ENCODE data around the gene LRMDA. TPM values are rescaled to one million over a fixed set of nuclear protein-coding genes. Genes with fewer than 3 reads are reported as not detected.

LRMDA gene
- total RNA-seq, 2 donors from 2014 or later: 12.2 to 25.4 TPM

GRCh38 chr10:75880031-75880775 is 448.8 kb downstream of the LRMDA start:
- 67 to 88% methylated on average over 4 of the region's 4 CpGs for WGBS, 2 donors
- H3K27ac ChIP-seq: no peak overlapping the region
- no peak for ATAC-seq

GRCh38 chr10:75883081-75884072 is 452.0 kb downstream of the LRMDA start:
- ATAC-seq: peak; percentile 35
- intact Hi-C loops (cut with DNase I): no loop called here

More at GRCh38 chr10:75880031-75880775, 448.8 kb downstream of the LRMDA start:
- no peak overlapping the region for H3K4me3 ChIP-seq
- H3K9me3 ChIP-seq: no peaks in the 10 kb centered on the region
- no peaks in the 10 kb centered on the region for H3K27me3 ChIP-seq
- no peak for DNase-seq
- TF ChIP-seq CTCF (IDR thresholded peaks at IDR 0.05): no peak
- no peak for TF ChIP-seq POLR2A (IDR thresholded peaks at IDR 0.05)
- peaks cover 9% of the 10 kb centered on the region for H3K4me1 ChIP-seq
- H3K36me3 ChIP-seq (replicated peaks in 1 of 2; ENCODE audit: insufficient read depth in 1 of 2, low read depth in 2 of 2): no peaks in the 10 kb centered on the region
- intact Hi-C loops (cut with DNase I): no loop called here

GRCh38 chr10:75884808-75885207 is 453.4 kb downstream of the LRMDA start:
- H3K27me3 ChIP-seq: no peaks in the 10 kb centered on the region
- intact Hi-C loops (cut with DNase I): no loop called here
- H3K27ac ChIP-seq: no peak overlapping the region
- ATAC-seq: no peak
- no peak overlapping the region for H3K4me3 ChIP-seq
- H3K4me1 ChIP-seq: peaks cover 9% of the 10 kb centered on the region
- no peaks in the 10 kb centered on the region for H3K36me3 ChIP-seq (replicated peaks in 1 of 2; ENCODE audit: insufficient read depth in 1 of 2, low read depth in 2 of 2)
- no peak for DNase-seq
- no peak for TF ChIP-seq POLR2A (IDR thresholded peaks at IDR 0.05)
- no peak for TF ChIP-seq CTCF (IDR thresholded peaks at IDR 0.05)
- no peaks in the 10 kb centered on the region for H3K9me3 ChIP-seq
- WGBS, 2 donors: 89 to 93% methylated on average over 5 of the region's 5 CpGs

More at GRCh38 chr10:75883081-75884072, 452.0 kb downstream of the LRMDA start:
- Histone ChIP-seq H3K27me3 (no peaks in the 10 kb centered on the region), H3K9me3 (no peaks in the 10 kb centered on the region), H3K27ac (no peak overlapping the region), H3K4me1 (peaks cover 9% of the 10 kb centered on the region), H3K36me3 (replicated peaks in 1 of 2; ENCODE audit: insufficient read depth in 1 of 2, low read depth in 2 of 2) (no peaks in the 10 kb centered on the region), H3K4me3 (no peak overlapping the region)
- peak; percentile 15 to 51 (median 40) for DNase-seq
- WGBS, 2 donors: 65 to 69% methylated on average over 9 of the region's 9 CpGs
- TF ChIP-seq POLR2A (IDR thresholded peaks at IDR 0.05) (no peak), CTCF (IDR thresholded peaks at IDR 0.05) (no peak)

GRCh38 chr10:75887369-75887768 is 455.9 kb downstream of the LRMDA start:
- no peak overlapping the region for H3K27ac ChIP-seq
- DNase-seq (no peak), ATAC-seq (no peak)
- intact Hi-C loops (cut with DNase I): no loop called here
- H3K9me3 ChIP-seq: no peaks in the 10 kb centered on the region
- no peaks in the 10 kb centered on the region for H3K27me3 ChIP-seq
- H3K4me3 ChIP-seq: no peak overlapping the region
- WGBS, 2 donors: 94 to 95% methylated on average over 2 of the region's 2 CpGs
- TF ChIP-seq CTCF (IDR thresholded peaks at IDR 0.05) (no peak), POLR2A (IDR thresholded peaks at IDR 0.05) (no peak)
- peaks cover 9% of the 10 kb centered on the region for H3K4me1 ChIP-seq
- no peaks in the 10 kb centered on the region for H3K36me3 ChIP-seq (replicated peaks in 1 of 2; ENCODE audit: insufficient read depth in 1 of 2, low read depth in 2 of 2)

All from body of pancreas (tissue), 4 donors.